GM18526 (cell line): ENCODE results near the gene ACSF2.

Source experiments
- POLR2A ChIP-seq: IDR thresholded peaks from 3 replicates; pipeline ENCODE4 v1.6.1; 2011; ENCODE audit not compliant: insufficient read length; ENCODE audit errors: extremely low read depth

ACSF2 gene

GRCh38 chr17:50491505-50491904, 65.5 kb downstream of the ACSF2 start:
- no peak for TF ChIP-seq POLR2A

GRCh38 chr17:50492214-50492613, 66.2 kb downstream of the ACSF2 start:
- no peak for TF ChIP-seq POLR2A

GRCh38 chr17:50493744-50494143, 67.7 kb downstream of the ACSF2 start:
- no peak for TF ChIP-seq POLR2A

- no peak for TF ChIP-seq POLR2A
Observed at GRCh38 chr17:50495217-50495823, 69.3 kb downstream of the ACSF2 start.

GRCh38 chr17:50495918-50496317, 69.9 kb downstream of the ACSF2 start:
- no peak for TF ChIP-seq POLR2A

GRCh38 chr17:50498021-50498874, 72.2 kb downstream of the ACSF2 start:
- no peak for TF ChIP-seq POLR2A

- no peak for TF ChIP-seq POLR2A
Observed at GRCh38 chr17:50499270-50499669, 73.3 kb downstream of the ACSF2 start.

GRCh38 chr17:50499721-50500120, 73.7 kb downstream of the ACSF2 start:
- no peak for TF ChIP-seq POLR2A

- no peak for TF ChIP-seq POLR2A
Observed at GRCh38 chr17:50501054-50501453, 75.0 kb downstream of the ACSF2 start.

- no peak for TF ChIP-seq POLR2A
Observed at GRCh38 chr17:50502301-50502990, 76.4 kb downstream of the ACSF2 start.

GRCh38 chr17:50505591-50506130, 79.6 kb downstream of the ACSF2 start:
- TF ChIP-seq POLR2A = no peak

- no peak for TF ChIP-seq POLR2A
Observed at GRCh38 chr17:50506298-50506697, 80.3 kb downstream of the ACSF2 start.

- peak; percentile 33 for TF ChIP-seq POLR2A
Observed at GRCh38 chr17:50507871-50508572, 82.0 kb downstream of the ACSF2 start, which contains the start of gene MYCBPAP. Gene MYCBPAP (plus strand): TSS chr17:50508439. CDS start chr17:50508675, 236 bp downstream.

- no peak for TF ChIP-seq POLR2A
Observed at GRCh38 chr17:50508573-50509460, 82.8 kb downstream of the ACSF2 start.
